ENCODE measurements around the gene TRIM29.
A peak's percentile ranks its signal among the peaks of the same experiment; 100 is the strongest.

The TRIM29 gene, protein sequence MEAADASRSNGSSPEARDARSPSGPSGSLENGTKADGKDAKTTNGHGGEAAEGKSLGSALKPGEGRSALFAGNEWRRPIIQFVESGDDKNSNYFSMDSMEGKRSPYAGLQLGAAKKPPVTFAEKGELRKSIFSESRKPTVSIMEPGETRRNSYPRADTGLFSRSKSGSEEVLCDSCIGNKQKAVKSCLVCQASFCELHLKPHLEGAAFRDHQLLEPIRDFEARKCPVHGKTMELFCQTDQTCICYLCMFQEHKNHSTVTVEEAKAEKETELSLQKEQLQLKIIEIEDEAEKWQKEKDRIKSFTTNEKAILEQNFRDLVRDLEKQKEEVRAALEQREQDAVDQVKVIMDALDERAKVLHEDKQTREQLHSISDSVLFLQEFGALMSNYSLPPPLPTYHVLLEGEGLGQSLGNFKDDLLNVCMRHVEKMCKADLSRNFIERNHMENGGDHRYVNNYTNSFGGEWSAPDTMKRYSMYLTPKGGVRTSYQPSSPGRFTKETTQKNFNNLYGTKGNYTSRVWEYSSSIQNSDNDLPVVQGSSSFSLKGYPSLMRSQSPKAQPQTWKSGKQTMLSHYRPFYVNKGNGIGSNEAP

DNA sequence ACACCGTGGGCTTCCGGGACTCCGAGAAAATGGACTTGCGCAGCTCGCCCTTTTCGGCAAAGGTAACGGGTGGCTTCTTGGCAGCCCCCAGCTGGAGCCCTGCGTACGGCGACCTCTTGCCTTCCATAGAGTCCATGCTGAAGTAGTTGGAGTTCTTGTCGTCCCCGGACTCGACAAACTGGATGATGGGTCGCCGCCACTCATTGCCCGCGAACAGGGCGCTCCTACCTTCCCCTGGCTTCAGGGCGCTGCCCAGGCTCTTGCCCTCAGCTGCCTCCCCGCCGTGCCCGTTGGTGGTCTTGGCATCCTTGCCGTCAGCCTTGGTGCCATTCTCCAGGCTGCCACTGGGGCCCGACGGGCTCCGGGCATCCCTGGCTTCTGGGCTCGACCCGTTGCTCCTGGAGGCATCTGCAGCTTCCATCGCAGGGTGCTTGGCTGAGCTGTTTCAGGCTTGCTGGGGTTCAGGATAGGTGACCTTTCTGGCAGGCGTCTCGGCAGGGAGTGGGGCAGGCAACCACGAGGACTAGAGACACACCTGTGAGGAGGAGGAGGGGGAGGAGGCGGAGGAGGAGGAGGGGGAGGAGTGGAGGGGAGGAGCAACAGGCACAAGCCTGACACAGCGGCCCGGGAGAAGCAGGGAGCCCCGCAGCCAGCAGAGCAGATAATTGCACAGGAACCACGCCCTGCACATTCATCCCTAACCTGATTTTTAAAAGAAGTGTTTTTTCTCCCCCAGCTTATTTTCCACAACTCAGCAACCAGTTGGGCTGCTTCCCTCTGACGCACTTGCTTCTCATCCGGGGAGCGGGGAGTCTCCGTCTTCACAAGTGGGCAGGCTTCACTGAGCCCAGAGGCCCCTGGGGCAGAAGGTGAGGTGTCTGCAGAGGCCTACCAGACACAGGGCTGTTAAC lies at the start of gene TRIM29:
Gene TRIM29, minus strand, starts transcription at position 503 of the 911 bp plus-strand sequence. Its CDS starts 82 bp downstream, at position 421.
- H3K27ac ChIP-seq: no peak within 1 kb of the TSS

DNA sequence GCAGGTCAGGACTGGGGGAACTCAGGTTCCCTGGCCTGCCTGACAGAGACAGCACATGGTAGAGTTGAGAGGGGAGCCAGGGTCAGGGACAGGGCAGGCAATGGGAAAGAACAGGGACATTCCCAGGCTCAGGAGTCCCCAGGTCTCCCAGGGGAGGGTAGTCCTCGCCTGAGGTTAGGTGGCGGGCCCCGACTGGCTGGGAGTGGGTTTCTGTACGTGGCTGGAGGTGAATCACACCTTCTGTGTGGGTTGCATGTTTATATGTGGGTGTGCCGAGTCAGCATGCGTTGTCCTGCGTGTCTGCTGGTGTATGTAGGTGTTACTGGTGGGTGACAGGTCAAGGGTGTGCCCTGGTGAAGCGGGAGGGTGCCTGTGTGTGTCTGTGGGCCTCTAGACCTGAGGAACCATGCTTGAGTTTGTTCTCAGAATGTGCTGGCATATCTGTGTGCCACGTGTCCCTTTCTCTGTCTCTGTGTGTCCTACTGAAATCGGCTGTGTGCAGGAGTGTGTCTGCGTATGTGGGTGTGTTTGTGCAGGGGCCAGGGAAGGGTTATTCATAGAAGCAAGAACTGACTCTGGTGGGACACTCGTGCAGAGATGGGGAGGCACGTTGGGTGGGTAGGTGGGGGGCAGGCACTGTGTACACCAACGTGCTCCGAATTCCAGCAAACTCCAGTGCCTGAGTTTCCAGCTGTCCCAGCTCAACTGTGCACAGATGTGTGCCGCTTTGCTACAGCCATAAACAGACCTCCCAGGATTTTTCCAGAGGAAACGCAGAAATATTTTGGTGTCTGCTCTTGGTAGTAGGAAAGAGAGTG lies 49.1 kb upstream of the TRIM29 start:
- no peak overlapping the region for H3K27ac ChIP-seq
- TF ChIP-seq, protein P1, sequence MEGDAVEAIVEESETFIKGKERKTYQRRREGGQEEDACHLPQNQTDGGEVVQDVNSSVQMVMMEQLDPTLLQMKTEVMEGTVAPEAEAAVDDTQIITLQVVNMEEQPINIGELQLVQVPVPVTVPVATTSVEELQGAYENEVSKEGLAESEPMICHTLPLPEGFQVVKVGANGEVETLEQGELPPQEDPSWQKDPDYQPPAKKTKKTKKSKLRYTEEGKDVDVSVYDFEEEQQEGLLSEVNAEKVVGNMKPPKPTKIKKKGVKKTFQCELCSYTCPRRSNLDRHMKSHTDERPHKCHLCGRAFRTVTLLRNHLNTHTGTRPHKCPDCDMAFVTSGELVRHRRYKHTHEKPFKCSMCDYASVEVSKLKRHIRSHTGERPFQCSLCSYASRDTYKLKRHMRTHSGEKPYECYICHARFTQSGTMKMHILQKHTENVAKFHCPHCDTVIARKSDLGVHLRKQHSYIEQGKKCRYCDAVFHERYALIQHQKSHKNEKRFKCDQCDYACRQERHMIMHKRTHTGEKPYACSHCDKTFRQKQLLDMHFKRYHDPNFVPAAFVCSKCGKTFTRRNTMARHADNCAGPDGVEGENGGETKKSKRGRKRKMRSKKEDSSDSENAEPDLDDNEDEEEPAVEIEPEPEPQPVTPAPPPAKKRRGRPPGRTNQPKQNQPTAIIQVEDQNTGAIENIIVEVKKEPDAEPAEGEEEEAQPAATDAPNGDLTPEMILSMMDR (conservative IDR thresholded peaks at IDR 0.05): no peak

More for the DNA sequence above, at the start of gene TRIM29:
- TF ChIP-seq, protein P1 (conservative IDR thresholded peaks at IDR 0.05): 0 out of 2 replicates have a peak, but pooled peaks have one; percentile 25

DNA sequence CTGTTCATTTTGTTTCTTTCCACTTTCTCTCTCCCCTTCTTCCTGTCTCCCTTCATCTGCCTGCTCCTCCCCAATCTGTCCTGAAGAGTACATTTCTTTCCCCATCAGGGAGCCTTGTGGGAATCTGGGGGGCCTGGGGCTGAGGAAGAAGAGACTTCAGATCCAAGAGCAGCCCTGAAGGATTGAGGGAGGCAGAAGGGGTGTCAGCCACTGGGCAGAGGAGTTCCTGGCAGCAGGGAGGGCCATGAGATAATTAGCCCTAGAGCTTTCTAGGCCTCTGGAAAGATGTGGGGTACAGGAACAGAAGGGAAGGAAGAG lies 48.5 kb upstream of the TRIM29 start:
- TF ChIP-seq, protein P1 (conservative IDR thresholded peaks at IDR 0.05): no peak
- H3K27ac ChIP-seq: no peak overlapping the region

DNA sequence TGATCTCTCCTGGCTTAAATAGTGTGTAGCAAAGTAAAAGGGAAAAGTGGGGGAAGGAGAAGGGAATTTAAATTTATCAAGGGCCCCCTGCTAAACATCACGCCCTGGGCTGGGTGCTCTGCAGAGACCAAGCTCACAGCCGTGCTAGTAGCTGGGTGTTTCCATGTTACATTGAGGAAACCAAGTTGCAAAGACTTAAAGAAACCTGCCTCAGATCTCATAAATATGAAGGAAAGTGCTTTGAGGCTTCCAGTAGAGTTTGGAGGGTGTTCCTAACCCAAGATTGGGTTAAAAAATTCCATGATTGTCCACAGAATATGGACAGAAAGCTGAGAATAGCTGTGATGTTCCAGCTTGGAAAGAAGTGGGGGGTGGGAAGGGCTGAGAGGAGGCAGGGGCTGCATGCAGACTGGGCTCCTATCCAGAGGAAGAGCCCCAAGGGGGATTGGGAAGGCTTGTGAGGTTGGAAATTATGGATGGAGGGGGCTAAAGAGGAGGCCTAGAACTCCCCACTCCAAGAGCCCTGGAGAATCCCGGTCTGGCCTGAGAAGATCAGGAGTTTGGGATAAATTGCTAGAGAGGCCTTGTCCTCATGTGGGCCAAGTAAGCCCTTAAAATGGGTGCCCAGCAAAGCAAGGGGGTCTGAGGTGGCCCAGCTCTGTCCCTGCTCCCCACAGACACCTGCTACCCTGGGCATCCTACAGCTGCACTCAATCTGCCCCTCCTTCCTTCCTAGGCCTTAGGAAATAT lies 48.0 kb upstream of the TRIM29 start:
- TF ChIP-seq, protein P1 (conservative IDR thresholded peaks at IDR 0.05): no peak
- no peak overlapping the region for H3K27ac ChIP-seq

DNA sequence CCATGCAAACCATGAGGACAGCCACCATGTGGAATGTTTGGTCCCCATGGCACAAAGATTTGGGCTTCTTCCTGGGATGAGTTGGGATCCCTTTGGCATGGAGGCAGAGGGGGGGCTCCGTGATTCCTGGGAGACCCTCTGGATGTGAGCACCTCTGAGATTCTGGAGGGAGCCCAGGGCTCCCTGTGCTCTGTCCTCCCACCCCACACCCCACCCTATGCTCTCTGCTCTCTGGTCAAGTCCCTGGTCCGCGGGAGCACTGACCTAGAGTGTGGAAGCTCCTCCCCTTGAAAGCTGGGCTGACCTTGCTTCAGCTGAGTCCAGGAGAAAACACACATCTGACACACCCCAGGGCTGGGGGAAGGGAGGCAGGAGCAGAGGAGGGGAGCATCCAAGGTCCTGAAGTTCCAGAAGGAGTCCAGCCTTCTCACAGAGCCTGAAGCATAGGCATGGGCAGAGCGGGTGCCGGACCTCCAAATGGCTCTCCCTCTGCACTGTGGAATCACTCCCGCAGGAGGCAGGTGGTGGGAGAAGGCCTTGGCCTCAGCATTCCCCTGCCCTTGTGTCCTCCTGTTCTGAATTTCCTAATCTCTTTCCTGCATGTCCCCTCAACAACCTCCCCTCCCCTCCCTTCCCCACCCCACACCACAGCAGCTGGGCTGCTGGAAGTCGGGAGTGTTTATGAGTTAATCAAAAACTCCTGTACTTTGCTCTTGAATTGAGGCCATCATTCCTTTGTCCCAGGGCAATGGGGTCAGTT lies 47.2 kb upstream of the TRIM29 start:
- H3K27ac ChIP-seq: no peak overlapping the region
- TF ChIP-seq, protein P1 (conservative IDR thresholded peaks at IDR 0.05): no peak

DNA sequence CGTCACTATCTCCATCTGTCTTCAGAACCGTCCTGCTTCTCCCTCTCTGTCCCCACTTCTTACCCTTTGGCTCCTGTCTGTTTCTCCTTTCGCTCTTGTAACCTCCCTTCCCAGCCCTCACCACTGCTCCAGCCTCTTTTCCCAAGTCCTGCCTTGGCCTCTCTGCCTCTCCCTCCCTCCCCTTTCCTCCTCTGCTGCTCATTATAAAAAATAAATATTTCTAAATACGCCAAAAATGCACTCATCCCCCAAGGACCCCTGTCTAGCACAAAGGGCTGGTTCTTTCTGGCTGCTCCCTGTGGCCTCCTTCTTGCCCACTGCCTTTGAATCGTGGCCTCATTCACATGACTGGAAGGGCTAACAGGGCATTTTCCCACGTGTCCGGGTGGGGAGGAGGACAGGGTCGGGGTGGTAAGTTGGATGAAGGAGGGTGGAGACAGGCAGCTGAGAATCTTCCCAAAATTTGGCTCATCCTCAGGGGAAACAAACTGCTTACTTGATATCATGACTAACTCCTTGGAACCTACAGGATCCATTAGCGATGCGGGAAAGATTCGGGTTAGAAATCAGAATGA lies 46.5 kb upstream of the TRIM29 start:
- TF ChIP-seq, protein P1 (conservative IDR thresholded peaks at IDR 0.05): no peak
- no peak overlapping the region for H3K27ac ChIP-seq

Data from VCaP (cell line).